OCI-LY1 (cell line): ENCODE results near the gene NTRK3.

Source experiments
- H2AFZ ChIP-seq: fragments of 200-600 bp; sonication (generic), shearing (Covaris generic); 2 replicates; pipeline ENCODE4 v1.6.0; 2014; ENCODE audit warnings: antibody characterized with exemption, mild to moderate bottlenecking, low read length
- H3F3A ChIP-seq: fragments of 200-600 bp; sonication (generic), shearing (Covaris generic); 2 replicates; pipeline ENCODE4 v1.6.0; 2014; ENCODE audit warnings: mild to moderate bottlenecking, antibody characterized with exemption, low read length, moderate library complexity; ENCODE audit not compliant: insufficient read depth
- H3K27ac ChIP-seq: fragments of 200-600 bp; sonication (generic); 2 replicates; pipeline ENCODE4 v1.5.1; 2014; ENCODE audit warnings: low read length, mixed run types, mild to moderate bottlenecking, low read depth; ENCODE audit not compliant: poor library complexity, severe bottlenecking
- H3K27me3 ChIP-seq: fragments of 200-600 bp; sonication (generic); 2 replicates; pipeline ENCODE4 v1.6.0; 2014; ENCODE audit warnings: antibody characterized with exemption, mild to moderate bottlenecking, low read length, moderate library complexity; ENCODE audit not compliant: insufficient read depth
- H3K36me3 ChIP-seq: fragments of 200-600 bp; sonication (generic); 2 replicates; pipeline ENCODE4 v1.6.1; 2014; ENCODE audit warnings: mild to moderate bottlenecking, antibody characterized with exemption, low read length, moderate library complexity, mixed read lengths; ENCODE audit not compliant: insufficient read depth
- H3K4me1 ChIP-seq: fragments of 200-600 bp; sonication (generic); 2 replicates; pipeline ENCODE4 v1.5.1; 2014; ENCODE audit warnings: mild to moderate bottlenecking, low read length, moderate library complexity; ENCODE audit not compliant: insufficient read depth, severe bottlenecking
- H3K4me2 ChIP-seq: fragments of 200-600 bp; sonication (generic), shearing (Covaris generic); 2 replicates; pipeline ENCODE4 v1.6.1; 2014; ENCODE audit warnings: low read length
- H3K4me3 ChIP-seq: fragments of 200-600 bp; sonication (generic); 2 replicates; pipeline ENCODE4 v1.5.1; 2014; ENCODE audit warnings: low read length, low read depth, mild to moderate bottlenecking, mixed read lengths; ENCODE audit not compliant: poor library complexity, severe bottlenecking
- H3K79me2 ChIP-seq: fragments of 200-600 bp; shearing (Covaris generic); 2 replicates; pipeline ENCODE4 v1.6.1; 2016; ENCODE audit warnings: mixed run types, low read length, mixed read lengths; ENCODE audit not compliant: insufficient read depth
- H3K9ac ChIP-seq: fragments of 200-600 bp; sonication (generic), shearing (Covaris generic); 2 replicates; pipeline ENCODE4 v1.6.1; 2014; ENCODE audit warnings: mild to moderate bottlenecking, low read length, mixed read lengths
- H3K9me2 ChIP-seq: fragments of 200-600 bp; sonication (generic), shearing (Covaris generic); 2 replicates; pipeline ENCODE4 v1.6.1; 2014; ENCODE audit warnings: low read depth, mild to moderate bottlenecking, low read length, mixed read lengths
- H3K9me3 ChIP-seq: fragments of 200-600 bp; shearing (Covaris generic); 2 replicates; pipeline ENCODE4 v1.6.1; 2014; ENCODE audit warnings: low read length, mixed read lengths
- H4K20me1 ChIP-seq: fragments of 200-600 bp; sonication (generic), shearing (Covaris generic); 2 replicates; pipeline ENCODE4 v1.6.0; 2016; ENCODE audit warnings: mild to moderate bottlenecking, low read length; ENCODE audit not compliant: insufficient read depth
- CTCF ChIP-seq: fragments of 200-600 bp; sonication (generic), shearing (Covaris generic); IDR thresholded peaks from 2 replicates; pipeline ENCODE4 v1.5.1; 2017; ENCODE audit warnings: mild to moderate bottlenecking, antibody characterized with exemption, low read length, moderate library complexity, mixed read lengths
- EZH2 ChIP-seq: fragments of 200-600 bp; sonication (generic), shearing (Covaris generic); IDR thresholded peaks from 2 replicates; pipeline ENCODE4 v1.8.0; 2017; ENCODE audit warnings: borderline replicate concordance, mixed run types, mild to moderate bottlenecking, antibody characterized with exemption, low read length, moderate library complexity, mixed read lengths

Gene NTRK3

GRCh38 chr15:88091444-88092016 lies 165.0 kb downstream of the NTRK3 start:
- H4K20me1 ChIP-seq: no peaks in the 10 kb centered on the region
- no peaks in the 10 kb centered on the region for H3K9me3 ChIP-seq
- no peak for TF ChIP-seq CTCF
- no peak for TF ChIP-seq EZH2

GRCh38 chr15:88090481-88091011 lies 166.0 kb downstream of the NTRK3 start:
- H3K27ac ChIP-seq: no peak overlapping the region
- no peaks in the 10 kb centered on the region for H3K79me2 ChIP-seq
- H3K36me3 ChIP-seq: no peaks in the 10 kb centered on the region
- H3K9me2 ChIP-seq: no peaks in the 10 kb centered on the region
- H4K20me1 ChIP-seq: no peaks in the 10 kb centered on the region
- no peak overlapping the region for H2AFZ ChIP-seq
- no peak overlapping the region for H3K4me3 ChIP-seq
- no peaks in the 10 kb centered on the region for H3K9me3 ChIP-seq
- no peaks in the 10 kb centered on the region for H3K4me1 ChIP-seq
- H3K27me3 ChIP-seq: no peaks in the 10 kb centered on the region; the same call in 1 of the 2 replicates
- no peak overlapping the region for H3K9ac ChIP-seq
- TF ChIP-seq CTCF (no peak), EZH2 (no peak)
- H3F3A ChIP-seq: no peaks in the 10 kb centered on the region
- no peak overlapping the region for H3K4me2 ChIP-seq

More at GRCh38 chr15:88091444-88092016, 165.0 kb downstream of the NTRK3 start:
- H3K4me2 ChIP-seq: no peak overlapping the region
- H3K27ac ChIP-seq: no peak overlapping the region
- no peaks in the 10 kb centered on the region for H3K79me2 ChIP-seq
- H3K27me3 ChIP-seq: no peaks in the 10 kb centered on the region
- H3K4me1 ChIP-seq: no peaks in the 10 kb centered on the region
- no peak overlapping the region for H3K9ac ChIP-seq
- H3K36me3 ChIP-seq: no peaks in the 10 kb centered on the region
- H3F3A ChIP-seq: no peaks in the 10 kb centered on the region
- no peak overlapping the region for H2AFZ ChIP-seq
- H3K9me2 ChIP-seq: no peaks in the 10 kb centered on the region
- H3K4me3 ChIP-seq: no peak overlapping the region

GRCh38 chr15:88089731-88090130 lies 166.8 kb downstream of the NTRK3 start:
- H3K4me2 ChIP-seq: no peak overlapping the region
- H3K9me3 ChIP-seq: no peaks in the 10 kb centered on the region
- H2AFZ ChIP-seq: no peak overlapping the region
- no peak overlapping the region for H3K9ac ChIP-seq
- H3K27me3 ChIP-seq: no peaks in the 10 kb centered on the region; the same call in 1 of the 2 replicates
- no peak for TF ChIP-seq CTCF
- TF ChIP-seq EZH2: no peak
- no peaks in the 10 kb centered on the region for H3K79me2 ChIP-seq
- no peaks in the 10 kb centered on the region for H4K20me1 ChIP-seq
- H3K4me1 ChIP-seq: no peaks in the 10 kb centered on the region
- H3K9me2 ChIP-seq: no peaks in the 10 kb centered on the region
- no peak overlapping the region for H3K27ac ChIP-seq
- no peaks in the 10 kb centered on the region for H3F3A ChIP-seq
- H3K4me3 ChIP-seq: no peak overlapping the region
- H3K36me3 ChIP-seq: no peaks in the 10 kb centered on the region
